GM19043 (cell line): Measurements from ENCODE around the gene AGFG1.
"Not testable (repeated sequence)": the region's sequence is repeated elsewhere in the genome, so short reads cannot be mapped to it uniquely, and the experiment has no call there.

ENCODE experiments used
- ATAC-seq: cut with Tn5 transposase; IDR thresholded peaks from one replicate; pipeline ENCODE4 v1.9.1; 2021; ENCODE audit warnings: low read depth; ENCODE audit not compliant: unreplicated experiment

AGFG1 gene

DNA sequence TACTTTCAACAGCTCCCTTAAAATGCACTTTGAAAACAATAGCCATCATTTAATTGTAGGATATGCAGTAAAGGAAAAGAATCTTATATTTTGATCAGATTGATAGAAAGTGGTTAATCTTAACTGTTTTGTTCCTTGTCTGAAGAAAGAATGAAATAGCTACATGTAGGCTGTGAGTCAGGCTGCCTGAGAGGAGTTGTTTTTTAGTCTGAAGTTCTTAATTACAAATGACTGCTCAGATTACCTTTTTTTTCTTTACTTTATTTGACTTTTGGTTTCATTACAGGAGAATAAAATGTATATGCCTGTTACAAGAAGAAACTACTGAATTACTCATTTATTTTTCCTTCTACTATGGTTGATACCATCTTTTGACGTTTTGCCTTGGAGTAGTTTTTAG is 56.8 kb downstream of the AGFG1 start:
- ATAC-seq: no peak

DNA sequence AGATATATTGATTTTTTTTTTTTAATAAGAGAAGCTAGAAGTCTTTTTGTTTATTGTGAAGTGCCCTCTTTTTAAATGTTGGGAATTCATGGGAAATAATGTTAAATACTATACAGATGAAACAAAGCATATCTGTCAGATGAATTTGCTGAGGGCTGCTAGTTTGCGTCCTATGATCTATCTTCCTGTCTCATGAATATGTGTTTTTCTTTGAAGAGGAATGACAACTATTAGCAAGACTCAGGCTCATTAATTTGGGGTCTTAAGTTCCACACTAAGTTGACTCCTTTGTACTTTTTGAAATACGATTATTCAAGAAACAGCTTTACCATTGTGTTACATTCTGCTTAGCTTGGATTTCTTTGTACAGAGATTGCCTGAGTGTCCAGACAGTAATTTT is 57.9 kb downstream of the AGFG1 start:
- no peak for ATAC-seq

DNA sequence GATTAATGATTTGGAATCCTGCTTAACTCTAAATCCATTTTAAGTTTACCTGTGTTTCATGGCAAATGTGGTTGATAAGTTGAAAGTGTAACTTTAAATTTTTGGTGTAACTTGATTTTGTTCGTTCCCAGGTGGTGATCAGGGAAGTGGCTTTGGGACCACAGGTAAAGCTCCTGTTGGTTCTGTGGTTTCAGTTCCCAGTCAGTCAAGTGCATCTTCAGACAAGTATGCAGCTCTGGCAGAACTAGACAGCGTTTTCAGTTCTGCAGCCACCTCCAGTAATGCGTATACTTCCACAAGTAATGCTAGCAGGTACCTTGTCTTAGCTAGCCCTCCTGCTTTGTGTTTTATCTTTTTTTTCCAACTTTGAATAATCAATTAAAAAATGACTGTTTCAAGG is 62.8 kb downstream of the AGFG1 start:
- ATAC-seq: peak; percentile 92

DNA sequence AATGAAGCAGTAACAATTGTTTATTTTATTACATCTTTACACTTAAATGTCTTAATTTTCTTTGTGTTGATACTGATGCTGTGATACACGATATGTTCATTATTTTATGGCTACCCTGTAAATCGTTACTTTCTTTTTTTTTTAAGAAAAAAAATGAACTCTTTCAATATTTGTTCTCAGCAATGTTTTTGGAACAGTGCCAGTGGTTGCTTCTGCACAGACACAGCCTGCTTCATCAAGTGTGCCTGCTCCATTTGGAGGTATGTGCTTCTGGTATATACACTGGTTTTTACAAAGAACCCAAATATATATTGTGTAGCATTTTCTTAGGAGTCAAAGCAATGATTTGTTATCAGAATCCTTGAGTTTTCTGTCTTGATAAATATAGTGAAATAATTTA is 64.5 kb downstream of the AGFG1 start:
- ATAC-seq: no peak

DNA sequence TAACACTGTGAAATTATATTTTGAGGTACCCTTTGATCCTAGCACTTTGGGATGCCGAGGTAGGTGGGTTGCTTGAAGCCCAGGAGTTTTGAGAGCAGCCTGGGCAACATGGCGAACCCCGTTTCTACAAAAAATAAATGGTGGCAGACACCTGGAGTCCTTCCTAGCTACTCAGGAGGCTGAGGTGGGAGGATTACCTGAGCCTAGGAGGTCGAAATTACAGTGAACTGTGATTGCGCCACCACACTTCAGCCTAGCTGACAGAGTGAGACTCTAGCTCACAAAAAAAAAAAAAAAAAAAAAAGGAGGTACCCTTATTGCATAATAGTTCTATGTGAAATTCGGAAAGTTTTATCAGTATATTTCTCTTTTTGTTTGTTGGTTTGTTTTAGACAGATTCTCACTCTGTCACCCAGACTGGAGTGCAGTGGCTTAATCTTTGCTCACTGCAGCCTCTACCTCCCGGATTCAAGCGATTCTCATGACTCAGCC is 67.6 kb downstream of the AGFG1 start:
- ATAC-seq: no peak

DNA sequence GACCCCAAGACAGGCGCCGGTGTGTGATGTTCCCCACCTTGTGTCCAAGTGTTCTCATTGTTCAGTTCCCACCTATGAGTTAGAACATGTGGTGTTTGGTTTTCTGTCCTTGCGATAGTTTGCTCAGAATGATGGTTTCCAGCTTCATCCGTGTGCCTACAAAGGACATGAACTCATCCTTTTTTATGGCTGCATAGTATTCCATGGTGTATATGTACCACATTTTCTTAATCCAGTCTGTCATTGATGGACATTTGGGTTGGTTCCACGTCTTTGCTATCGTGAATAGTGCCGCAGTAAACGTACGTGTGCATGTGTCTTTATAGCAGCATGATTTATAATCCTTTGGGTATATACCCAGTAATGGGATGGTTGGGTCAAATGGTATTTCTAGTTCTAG is 68.4 kb downstream of the AGFG1 start:
- ATAC-seq: not testable (repeated sequence)

DNA sequence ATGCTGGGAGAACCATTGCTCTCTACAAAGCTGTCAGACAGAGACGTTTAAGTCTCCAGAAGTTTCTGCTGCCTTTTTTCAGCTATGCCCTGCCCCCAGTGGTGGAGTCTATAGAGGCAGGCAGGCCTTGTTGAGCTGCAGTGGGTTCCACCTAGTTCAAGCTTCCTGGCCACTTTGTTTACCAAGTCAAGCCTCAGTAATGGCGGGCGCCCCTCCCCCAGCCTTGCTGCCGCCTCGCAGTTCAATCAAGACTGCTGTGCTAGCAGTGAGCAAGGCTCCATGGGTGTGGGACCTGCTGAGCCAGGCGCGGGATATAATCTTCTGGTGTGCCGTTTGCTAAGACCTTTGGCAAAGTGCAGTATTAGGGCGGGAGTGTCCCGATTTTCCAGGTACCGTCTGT is 74.0 kb downstream of the AGFG1 start:
- no peak for ATAC-seq

DNA sequence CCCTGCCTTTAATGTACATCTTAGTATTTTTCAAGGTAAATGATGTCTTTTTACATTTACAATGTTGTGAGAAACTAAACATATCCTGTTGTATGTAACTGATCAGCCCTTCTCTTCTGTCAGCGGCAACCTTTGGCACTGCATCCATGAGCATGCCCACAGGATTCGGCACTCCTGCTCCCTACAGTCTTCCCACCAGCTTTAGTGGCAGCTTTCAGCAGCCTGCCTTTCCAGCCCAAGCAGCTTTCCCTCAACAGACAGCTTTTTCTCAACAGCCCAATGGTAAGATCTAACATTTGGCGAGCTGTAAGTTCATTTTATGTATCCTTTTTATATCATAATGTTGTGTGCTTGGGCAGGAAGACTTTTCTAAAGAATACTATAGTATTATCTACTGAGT is 79.9 kb downstream of the AGFG1 start:
- no peak for ATAC-seq

DNA sequence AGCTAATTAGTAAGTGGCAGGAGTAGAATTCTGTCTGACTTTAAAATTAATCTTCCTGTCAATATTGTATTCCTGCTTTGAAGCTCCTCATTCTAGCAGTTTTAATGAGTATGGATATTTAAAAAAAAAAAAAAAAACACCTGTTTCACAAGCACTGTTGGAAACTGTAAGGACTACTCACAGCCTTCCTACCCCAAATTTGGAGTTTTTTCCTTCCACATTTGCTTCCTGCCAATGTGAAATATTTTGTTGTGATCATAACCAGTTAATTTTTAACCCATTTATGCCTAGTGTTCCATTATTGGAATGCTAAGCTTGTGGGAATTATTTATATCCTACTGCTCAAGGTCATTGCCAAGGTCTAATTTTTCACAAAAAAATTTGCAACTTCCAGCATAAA is 90.6 kb downstream of the AGFG1 start:
- ATAC-seq: no peak

DNA sequence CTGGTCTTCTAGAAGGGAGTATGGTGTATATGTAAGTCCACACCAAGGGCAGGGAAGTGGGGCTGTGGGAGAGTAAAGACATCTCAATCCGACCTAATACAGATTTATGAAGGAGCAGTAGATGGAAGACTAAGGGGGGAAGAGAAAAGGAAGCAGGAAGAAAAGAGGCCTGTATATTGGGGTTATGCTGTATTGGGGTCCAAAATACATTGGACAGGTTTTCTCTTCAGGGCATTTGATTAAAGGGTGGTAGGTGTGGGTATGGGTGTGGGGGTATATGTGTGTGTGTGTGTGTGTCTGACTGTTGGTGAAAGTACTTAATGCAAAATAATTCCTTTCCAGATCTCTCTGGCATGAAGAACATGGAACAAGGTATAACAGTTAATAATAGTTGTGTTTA is 93.1 kb downstream of the AGFG1 start:
- ATAC-seq: no peak

DNA sequence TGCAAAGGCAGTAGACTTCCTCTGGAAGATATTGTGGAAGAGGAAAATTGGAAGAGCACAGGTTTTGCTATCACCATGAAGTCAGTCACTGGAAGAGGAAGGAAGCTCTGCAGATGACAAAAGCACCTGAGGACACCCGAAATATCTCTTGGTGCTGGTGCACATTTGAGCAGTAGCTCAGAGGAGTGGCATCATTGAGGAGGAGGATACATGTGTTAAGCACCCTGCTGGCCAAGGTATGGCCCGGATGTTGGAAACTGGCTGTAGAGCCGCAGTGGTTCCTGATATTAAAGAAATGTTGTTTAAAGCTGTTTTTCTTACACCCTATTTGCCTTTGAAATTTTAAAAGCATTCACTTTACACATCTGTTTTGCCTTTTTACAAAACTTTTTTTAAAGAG is 94.1 kb downstream of the AGFG1 start:
- no peak for ATAC-seq

DNA sequence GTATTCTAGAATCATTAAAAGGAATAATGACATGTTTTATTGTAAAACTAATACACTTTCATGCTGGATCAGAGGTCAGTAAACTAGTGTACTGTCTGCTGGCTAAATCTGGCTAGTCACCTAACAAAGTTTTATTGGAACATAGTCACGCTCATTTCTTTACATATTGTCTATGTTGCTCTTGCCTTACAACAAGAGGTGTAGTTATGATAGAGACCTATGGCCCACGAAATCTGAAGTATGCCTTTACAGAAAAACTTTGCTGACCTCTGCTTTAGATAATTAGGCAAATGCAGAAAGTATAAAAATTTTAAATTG is 96.9 kb downstream of the AGFG1 start:
- no peak for ATAC-seq

DNA sequence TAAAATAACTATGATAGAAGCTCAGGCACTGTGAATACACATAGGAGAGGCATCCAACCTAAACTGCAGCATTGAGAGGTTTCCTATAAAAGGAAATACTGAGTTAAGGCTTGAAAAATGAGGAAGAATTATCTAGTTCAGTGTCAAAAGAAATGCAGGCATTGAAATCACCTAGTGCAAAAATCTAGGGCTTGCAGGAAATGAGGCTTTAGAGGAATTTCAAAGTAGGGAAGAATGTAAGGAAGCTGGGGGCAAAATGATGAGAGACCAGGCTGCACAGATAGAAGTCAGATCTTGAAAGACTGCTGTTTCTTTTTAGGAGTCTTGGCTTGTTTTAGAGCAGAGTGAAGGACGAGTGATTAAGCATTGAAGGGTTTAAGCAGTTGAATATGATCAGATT is 98.7 kb downstream of the AGFG1 start:
- ATAC-seq: no peak

DNA sequence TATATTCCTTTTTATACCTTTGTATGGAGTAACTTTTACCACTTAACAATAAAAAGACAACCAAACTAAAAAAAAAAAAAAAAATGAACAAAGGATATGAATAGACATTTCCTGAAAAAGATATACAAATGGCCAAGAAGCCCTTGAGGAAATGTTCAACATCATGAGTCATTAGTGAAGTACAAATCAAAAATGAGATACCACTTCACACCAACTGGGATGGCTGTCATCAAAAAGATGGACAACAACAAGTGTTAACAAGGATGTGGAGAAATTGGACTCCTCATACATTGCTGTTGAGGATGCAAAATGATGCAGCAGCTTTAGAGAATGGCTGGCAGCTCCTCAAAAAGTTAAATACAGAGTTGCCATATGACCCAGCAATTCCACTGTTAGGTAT is 104.2 kb downstream of the AGFG1 start:
- no peak for ATAC-seq

DNA sequence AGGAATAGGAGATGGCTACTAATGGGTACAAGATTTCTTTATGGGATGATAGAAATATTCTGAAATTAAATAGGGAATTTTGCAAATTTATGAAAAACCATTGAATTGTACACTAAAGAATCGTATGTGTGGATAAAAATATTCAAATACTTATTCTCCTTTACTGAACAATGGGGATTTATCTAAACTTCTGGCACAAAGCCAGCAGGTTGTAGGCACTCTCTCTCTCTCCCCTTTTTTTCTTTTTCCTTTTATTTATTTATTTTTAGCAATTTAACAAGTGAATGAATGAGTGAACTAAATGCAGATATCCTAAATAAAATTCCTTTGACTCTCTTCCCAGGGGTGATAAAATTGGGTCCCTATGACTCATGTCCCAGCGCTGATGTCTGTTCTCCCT is 104.9 kb downstream of the AGFG1 start:
- no peak for ATAC-seq

DNA sequence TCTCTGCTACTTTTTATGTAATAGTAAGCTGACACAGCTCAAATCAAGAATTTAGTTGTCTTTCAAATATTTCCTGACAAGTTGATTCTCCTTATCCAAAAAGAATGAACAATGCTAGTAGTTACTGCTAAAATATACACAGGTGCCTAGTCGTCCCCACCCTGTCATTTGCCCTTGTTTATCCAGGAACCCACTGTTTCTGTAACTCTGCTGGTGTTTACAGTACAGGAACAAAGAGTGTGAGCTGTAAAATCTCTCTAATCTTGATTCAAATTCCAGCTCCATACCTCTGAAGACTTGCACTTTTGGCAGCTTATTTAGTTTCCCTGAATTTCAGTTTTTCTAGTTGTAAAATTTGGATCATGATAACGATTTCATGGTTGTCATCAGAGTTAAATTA is 105.6 kb downstream of the AGFG1 start:
- ATAC-seq: no peak

DNA sequence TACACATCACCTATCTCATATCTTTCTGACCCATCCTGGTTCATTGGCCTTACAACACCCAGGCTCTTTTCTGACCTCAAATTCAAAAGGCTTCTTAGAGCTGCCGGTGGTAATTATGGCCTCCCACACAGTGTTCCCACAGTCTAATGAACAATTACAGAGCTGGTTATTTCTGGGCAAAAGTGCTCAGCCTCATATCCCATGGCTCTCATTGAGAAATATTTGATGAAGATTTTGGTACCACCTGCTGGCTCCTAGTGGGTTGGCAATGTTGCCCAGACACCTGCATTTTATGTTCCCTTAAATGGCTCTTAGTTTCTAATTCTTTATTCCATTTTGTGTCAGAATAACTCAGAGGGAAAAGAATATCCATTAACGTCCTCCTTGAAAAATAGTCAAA is 106.7 kb downstream of the AGFG1 start:
- no peak for ATAC-seq

DNA sequence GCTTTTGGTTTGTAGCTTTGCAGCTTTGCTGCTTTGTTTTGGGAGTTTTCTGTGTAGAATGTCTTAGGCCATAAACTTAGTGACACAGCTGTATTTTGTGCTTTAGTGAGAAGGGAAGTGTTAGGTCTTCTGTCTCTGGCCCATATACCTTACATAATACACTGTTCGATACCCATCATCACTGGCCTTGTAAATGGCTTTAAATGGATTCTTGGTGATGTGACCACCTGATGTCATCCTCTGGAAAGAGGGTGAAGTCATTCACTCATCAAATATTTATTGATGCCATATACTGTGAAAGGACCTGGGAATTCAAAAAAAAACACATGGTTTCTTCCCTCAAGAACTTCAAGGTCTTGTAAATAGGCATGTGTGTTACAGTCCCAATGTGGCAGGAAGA is 107.8 kb downstream of the AGFG1 start:
- ATAC-seq: no peak

DNA sequence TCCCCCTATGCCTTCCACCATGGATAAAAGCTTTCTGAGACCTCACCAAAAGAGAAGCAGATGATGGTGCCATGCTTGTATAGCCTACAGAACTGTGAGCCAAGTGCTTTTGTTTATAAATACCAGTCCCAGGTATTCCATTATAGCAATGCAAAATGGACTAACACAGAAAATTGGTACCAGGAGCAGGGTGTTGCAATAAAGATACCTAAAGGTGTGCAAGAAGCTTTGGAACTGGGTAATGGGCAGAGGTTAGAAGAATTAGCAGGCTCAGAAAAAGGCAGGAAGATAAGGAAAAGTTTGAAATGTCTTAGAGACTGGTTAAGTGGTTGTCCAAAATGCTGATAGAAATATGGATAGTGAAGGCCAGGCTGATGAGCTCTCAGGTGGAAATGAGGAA is 110.4 kb downstream of the AGFG1 start:
- no peak for ATAC-seq

DNA sequence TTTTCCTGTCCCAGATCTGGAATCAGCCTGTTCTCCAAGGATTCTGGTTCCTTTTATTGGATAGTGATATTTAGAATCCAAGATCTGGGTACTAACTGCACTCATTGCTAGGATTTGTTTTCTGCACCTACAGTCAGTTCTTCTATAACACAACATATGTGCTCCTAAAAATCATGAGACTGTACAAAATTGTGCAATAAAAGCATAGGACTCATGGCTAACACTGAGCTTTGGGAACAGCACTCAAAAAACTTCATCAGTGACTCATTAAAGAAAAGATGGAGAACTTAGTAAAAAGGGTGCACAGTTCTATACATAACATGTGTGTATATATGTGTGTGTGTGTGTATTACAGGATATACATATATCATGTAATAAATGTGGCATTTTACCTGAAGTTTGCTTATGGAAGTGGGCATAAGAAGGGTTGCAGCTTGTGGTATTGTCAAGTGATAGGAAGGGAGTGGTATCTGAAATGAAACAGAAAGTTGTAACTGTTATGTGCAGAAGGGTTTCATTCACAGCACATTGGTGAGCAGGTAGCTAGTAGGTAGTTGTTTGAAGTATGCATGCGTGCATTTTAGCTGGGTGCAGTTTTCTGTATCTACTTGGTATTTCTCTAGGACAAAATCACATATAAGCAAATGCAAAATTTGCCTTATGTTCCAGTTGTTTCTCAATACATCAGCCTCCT is 120.9 kb downstream of the AGFG1 start:
- peak; percentile 61 for ATAC-seq

DNA sequence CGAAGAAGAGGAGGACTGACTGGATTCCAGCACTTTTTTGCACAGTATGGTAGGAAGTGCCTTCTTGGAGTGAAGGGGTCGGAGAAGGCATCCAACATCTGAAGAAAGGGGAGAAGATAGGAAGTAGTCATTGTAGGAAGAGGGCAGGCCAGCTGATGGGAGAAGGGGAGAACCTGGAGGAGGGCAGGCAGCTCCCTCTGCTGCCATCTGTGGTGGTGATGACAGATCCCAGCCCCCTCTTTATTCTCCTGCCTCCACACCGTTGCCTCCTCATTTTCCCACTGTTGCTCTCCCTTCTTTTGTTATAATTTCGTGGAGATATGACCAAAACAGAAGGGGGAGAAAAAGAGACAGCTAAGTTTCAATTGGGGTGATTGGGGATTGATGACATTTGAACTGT is 123.8 kb downstream of the AGFG1 start:
- no peak for ATAC-seq

DNA sequence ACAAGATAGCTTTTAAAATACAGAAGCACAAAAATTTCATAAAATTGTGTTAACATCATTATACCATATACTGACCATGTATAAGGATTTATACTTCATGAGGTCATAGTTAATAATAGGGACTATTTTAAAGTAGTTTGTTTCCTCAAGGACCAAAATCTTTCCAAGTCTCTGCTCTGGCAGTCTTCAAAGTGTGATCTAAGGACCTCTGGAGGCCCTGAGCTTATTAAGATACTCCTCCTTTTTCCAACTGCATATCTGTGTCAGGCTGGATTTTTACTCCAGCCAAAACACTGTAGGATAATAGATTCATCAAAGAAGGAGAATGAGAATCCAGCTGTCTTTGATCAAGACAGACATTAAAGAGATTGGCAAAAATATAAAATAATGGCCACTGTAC is 125.1 kb downstream of the AGFG1 start:
- no peak for ATAC-seq

DNA sequence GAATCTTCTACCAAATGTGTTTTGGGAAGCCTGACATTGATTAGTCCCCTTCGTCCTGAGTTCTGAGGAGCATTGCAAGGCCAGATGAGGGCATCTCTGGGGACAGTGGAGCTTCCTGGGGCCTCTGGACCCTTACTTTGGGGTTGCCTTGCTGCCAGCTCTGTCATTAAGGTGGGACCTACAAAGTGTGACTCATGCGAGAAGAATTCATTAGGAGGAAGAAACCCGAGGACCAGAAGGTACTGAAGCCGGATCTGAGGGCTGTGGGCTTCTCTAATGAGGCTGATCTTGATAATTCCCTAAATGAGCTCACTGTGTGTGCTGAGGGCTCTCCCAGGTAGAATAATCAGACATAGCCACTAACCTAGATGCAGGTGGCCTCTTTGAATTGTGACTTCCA is 126.0 kb downstream of the AGFG1 start:
- ATAC-seq: no peak
